Liver (tissue), 3 donors: ENCODE measurements around the gene GLI3.

Source experiments
- TAF1 ChIP-seq: conservative IDR thresholded peaks from 2 replicates; pipeline ENCODE4 v1.6.1; 2016; ENCODE audit warnings: antibody characterized with exemption, mild to moderate bottlenecking
- TF ChIP-seq, protein P1 (sequence below): fragments of 150-350 bp; IDR thresholded peaks from 2 replicates; pipeline ENCODE4 v1.5.1; 2017; ENCODE audit warnings: improper control_type of control experiment, low read depth, low read length; ENCODE audit not compliant: missing input control
- donor health status: healthy.
- donor health status: healthy.

DNA sequence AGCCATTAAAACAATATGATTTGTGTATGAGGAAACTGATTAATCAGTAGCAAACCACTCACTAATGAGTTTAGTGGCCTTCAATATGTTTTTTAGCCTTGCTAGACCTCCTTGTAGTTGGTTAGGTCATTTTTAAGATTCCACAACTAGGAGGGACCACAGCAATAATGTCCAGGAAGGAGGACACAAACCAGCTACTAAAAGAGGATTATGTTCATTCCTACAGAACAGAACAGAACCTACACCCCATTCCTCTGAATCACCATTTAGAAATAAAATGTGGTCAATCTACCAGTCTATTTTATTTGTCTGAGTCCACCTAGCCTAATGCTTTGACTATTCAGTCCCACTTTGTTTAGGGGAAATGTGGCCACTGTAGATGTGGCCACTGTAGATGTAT, 226.3 kb downstream of the GLI3 start:
- TF ChIP-seq, protein P1, sequence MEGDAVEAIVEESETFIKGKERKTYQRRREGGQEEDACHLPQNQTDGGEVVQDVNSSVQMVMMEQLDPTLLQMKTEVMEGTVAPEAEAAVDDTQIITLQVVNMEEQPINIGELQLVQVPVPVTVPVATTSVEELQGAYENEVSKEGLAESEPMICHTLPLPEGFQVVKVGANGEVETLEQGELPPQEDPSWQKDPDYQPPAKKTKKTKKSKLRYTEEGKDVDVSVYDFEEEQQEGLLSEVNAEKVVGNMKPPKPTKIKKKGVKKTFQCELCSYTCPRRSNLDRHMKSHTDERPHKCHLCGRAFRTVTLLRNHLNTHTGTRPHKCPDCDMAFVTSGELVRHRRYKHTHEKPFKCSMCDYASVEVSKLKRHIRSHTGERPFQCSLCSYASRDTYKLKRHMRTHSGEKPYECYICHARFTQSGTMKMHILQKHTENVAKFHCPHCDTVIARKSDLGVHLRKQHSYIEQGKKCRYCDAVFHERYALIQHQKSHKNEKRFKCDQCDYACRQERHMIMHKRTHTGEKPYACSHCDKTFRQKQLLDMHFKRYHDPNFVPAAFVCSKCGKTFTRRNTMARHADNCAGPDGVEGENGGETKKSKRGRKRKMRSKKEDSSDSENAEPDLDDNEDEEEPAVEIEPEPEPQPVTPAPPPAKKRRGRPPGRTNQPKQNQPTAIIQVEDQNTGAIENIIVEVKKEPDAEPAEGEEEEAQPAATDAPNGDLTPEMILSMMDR, result no peak
- no peak for TF ChIP-seq TAF1
